PC-9 (cell line): ENCODE results near the gene PUM1. TPM values are rescaled to one million over a fixed set of nuclear protein-coding genes. Genes with fewer than 3 reads are reported as not detected.
A peak's percentile ranks its signal among the peaks of the same experiment; 100 is the strongest.
"Not testable (repeated sequence)": the region's sequence is repeated elsewhere in the genome, so short reads cannot be mapped to it uniquely, and the experiment has no call there.

Source experiments
- BruUV-seq: library from RNA; stranded (reverse); fragments of 400-500 nt; replicated peaks from 2 replicates; lab custom pipeline; 2021; lab: Mats Ljungman, UMichigan
- CTCF ChIA-PET: fragments of 300-600 bp; sonication (Branson Sonifier 250); formaldehyde crosslinking; loops from one replicate; lab custom pipeline; 2022; ENCODE audit warnings: antibody characterized with exemption; lab: Charles Lee
- POLR2A ChIA-PET: fragments of 300-600 bp; sonication (Branson Sonifier 250); formaldehyde crosslinking; loops from one replicate; lab custom pipeline; 2022; ENCODE audit warnings: antibody characterized with exemption; ENCODE audit not compliant: unreplicated experiment; lab: Charles Lee
- DNase-seq, 2 experiments: peaks; one replicate each; pipeline versions ENCODE4 v3.0.0 to v3.0.0-alpha.2; 2015 to 2022; ENCODE audit warnings: mixed read lengths in 1 of 2
- H2AFZ ChIP-seq: fragments of 200-600 bp; sonication (generic); 2 replicates; pipeline ENCODE4 v1.8.1; 2017; ENCODE audit warnings: antibody characterized with exemption
- H3F3A ChIP-seq: fragments of 200-600 bp; sonication (generic); 2 replicates; pipeline ENCODE4 v1.8.1; 2017; ENCODE audit warnings: antibody characterized with exemption, mild to moderate bottlenecking, low read depth; ENCODE audit not compliant: insufficient read depth
- H3K27ac ChIP-seq: fragments of 200-600 bp; sonication (generic); 2 replicates; pipeline ENCODE4 v1.6.1; 2016; ENCODE audit warnings: mixed run types
- H3K27me3 ChIP-seq: fragments of 200-600 bp; sonication (generic); 2 replicates; pipeline ENCODE4 v1.6.1; 2016; ENCODE audit warnings: low read depth, mixed run types; ENCODE audit not compliant: insufficient read depth
- H3K36me3 ChIP-seq: fragments of 200-600 bp; sonication (generic); 2 replicates; pipeline ENCODE4 v1.6.1; 2016; ENCODE audit warnings: low read depth, mixed run types
- H3K4me1 ChIP-seq: fragments of 200-600 bp; sonication (generic); replicated peaks from 2 replicates; pipeline ENCODE4 v1.6.1; 2016; ENCODE audit warnings: mixed run types; ENCODE audit not compliant: insufficient read depth
- H3K4me2 ChIP-seq: fragments of 200-600 bp; sonication (generic); 2 replicates; pipeline ENCODE4 v1.6.1; 2017; ENCODE audit warnings: mixed run types
- H3K4me3 ChIP-seq: fragments of 200-600 bp; sonication (generic); 2 replicates; pipeline ENCODE4 v1.6.1; 2016; ENCODE audit warnings: mixed run types
- H3K79me2 ChIP-seq: fragments of 200-600 bp; sonication (generic); 2 replicates; pipeline ENCODE4 v1.6.1; 2017; ENCODE audit warnings: low read depth, mixed run types
- H3K9me2 ChIP-seq: fragments of 200-600 bp; sonication (generic); 2 replicates; pipeline ENCODE4 v1.8.1; 2017; ENCODE audit warnings: mild to moderate bottlenecking; ENCODE audit not compliant: insufficient read depth
- H3K9me3 ChIP-seq: fragments of 200-600 bp; sonication (generic); 2 replicates; pipeline ENCODE4 v1.8.1; 2016; ENCODE audit warnings: low read depth; ENCODE audit not compliant: insufficient read depth
- H4K20me1 ChIP-seq: fragments of 200-600 bp; sonication (generic); 2 replicates; pipeline ENCODE4 v1.8.1; 2017; ENCODE audit not compliant: insufficient read depth
- CTCF ChIP-seq: fragments of 200-600 bp; sonication (generic); conservative IDR thresholded peaks from 2 replicates; pipeline ENCODE4 v1.6.1; 2017; ENCODE audit warnings: mixed run types, antibody characterized with exemption, mild to moderate bottlenecking, moderate library complexity
- EZH2 ChIP-seq: fragments of 200-600 bp; sonication (generic); IDR thresholded peaks from 2 replicates; pipeline ENCODE4 v1.8.0; 2017; ENCODE audit warnings: antibody characterized with exemption, low read depth
- intact Hi-C: fragments of 100-400 bp; cut with micrococcal nuclease; formaldehyde crosslinking; loops from one replicate; pipeline ENCODE4 v1.10.0; 2022; ENCODE audit not compliant: unreplicated experiment
- total RNA-seq: library from RNA; stranded (reverse); gene quantifications from 2 replicates; pipeline ENCODE4 v1.2.3, GENCODE V29; 2021

Gene PUM1
- total RNA-seq, 1 experiment from 2014 or later = 117 TPM

GRCh38 chr1:31099293-31100032, 33.9 kb upstream of the PUM1 start:
- Histone ChIP-seq H4K20me1 (no peaks in the 10 kb centered on the region), H3K4me3 (no peak overlapping the region), H2AFZ (no peak overlapping the region), H3K27ac (peak overlapping the region; percentile 34; the same call in 1 of the 2 replicates), H3K4me1 (peaks cover 23% of the 10 kb centered on the region), H3K9me3 (no peaks in the 10 kb centered on the region), H3K36me3 (no peaks in the 10 kb centered on the region), H3F3A (peaks cover 24% of the 10 kb centered on the region), H3K9me2 (no peaks in the 10 kb centered on the region), H3K4me2 (no peak overlapping the region), H3K79me2 (no peaks in the 10 kb centered on the region), H3K27me3 (no peaks in the 10 kb centered on the region)
- intact Hi-C loops = no loop called here
- DNase-seq = no peak
- ChIA-PET POLR2A (no interaction called here), CTCF (no interaction called here)
- no TSS peak for BruUV-seq
- TF ChIP-seq EZH2 (no peak), CTCF (no peak)

DNA sequence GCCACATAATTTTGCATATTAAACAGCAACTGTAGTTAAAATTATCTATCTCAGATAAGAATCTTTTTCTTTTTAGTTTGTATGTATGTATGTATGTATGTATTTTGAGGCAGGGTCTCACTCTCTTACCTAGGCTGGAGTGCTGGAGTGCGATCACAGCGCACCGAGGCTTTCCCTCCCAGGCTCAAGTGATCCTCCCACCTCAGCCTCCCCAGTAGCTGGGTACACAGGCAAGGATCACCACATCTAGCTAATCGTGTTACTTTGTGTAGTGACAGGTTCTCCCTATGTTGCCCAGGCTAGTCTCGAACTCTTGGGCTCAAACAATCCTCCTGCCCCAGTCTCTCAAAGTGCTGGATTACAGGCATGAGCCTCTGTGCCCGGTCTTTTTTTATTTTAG, 30.5 kb upstream of the PUM1 start:
- H3K79me2 ChIP-seq = no peaks in the 10 kb centered on the region
- no peak for DNase-seq
- intact Hi-C loops = no loop called here
- no peaks in the 10 kb centered on the region for H4K20me1 ChIP-seq
- H3K27me3 ChIP-seq = no peaks in the 10 kb centered on the region
- ChIA-PET CTCF (interaction anchor here (0.7 kb wide), 1 partner anchor 170 kb away, joined by 3 read pairs; no protein-coding TSS in a partner anchor), POLR2A (interaction anchor here (0.6 kb wide), 1 partner anchor 265 kb away, joined by 6 read pairs; no protein-coding TSS in a partner anchor)
- H3K4me3 ChIP-seq = no peak overlapping the region
- no peak overlapping the region for H3K4me2 ChIP-seq
- H3K9me3 ChIP-seq = no peaks in the 10 kb centered on the region
- no TSS peak for BruUV-seq
- H3K4me1 ChIP-seq = peaks cover 5% of the 10 kb centered on the region; the same call in 1 of the 2 replicates
- TF ChIP-seq EZH2 (no peak), CTCF (no peak)
- H3K27ac ChIP-seq = no peak overlapping the region
- H3K9me2 ChIP-seq = no peaks in the 10 kb centered on the region
- peaks cover 4% of the 10 kb centered on the region; the same call in 1 of the 2 replicates for H3F3A ChIP-seq
- no peaks in the 10 kb centered on the region for H3K36me3 ChIP-seq
- H2AFZ ChIP-seq = no peak overlapping the region

- intact Hi-C loops = no loop called here
- ChIA-PET CTCF (no interaction called here), POLR2A (no interaction called here)
- H3K27ac ChIP-seq = no peak overlapping the region
- H3K9me3 ChIP-seq = no peaks in the 10 kb centered on the region
- BruUV-seq = no TSS peak
- no peak for TF ChIP-seq CTCF
- no peaks in the 10 kb centered on the region for H3K27me3 ChIP-seq
- H3K9me2 ChIP-seq = no peaks in the 10 kb centered on the region
- H2AFZ ChIP-seq = no peak overlapping the region
- H3F3A ChIP-seq = no peaks in the 10 kb centered on the region
- H3K79me2 ChIP-seq = no peaks in the 10 kb centered on the region
- H3K4me3 ChIP-seq = no peak overlapping the region
- no peaks in the 10 kb centered on the region for H3K4me1 ChIP-seq
- no peak for DNase-seq
- H3K36me3 ChIP-seq = no peaks in the 10 kb centered on the region
- H3K4me2 ChIP-seq = no peak overlapping the region
- no peaks in the 10 kb centered on the region for H4K20me1 ChIP-seq
Measured at GRCh38 chr1:31095298-31095981, 29.9 kb upstream of the PUM1 start.

GRCh38 chr1:31088081-31088480, 22.6 kb upstream of the PUM1 start:
- DNase-seq, H2AFZ ChIP-seq, H3K36me3 ChIP-seq, intact Hi-C loops, H3K27ac ChIP-seq, H3K79me2 ChIP-seq, H3K4me1 ChIP-seq, H4K20me1 ChIP-seq, CTCF ChIA-PET, POLR2A ChIA-PET, H3K9me2 ChIP-seq, BruUV-seq, H3F3A ChIP-seq, H3K4me3 ChIP-seq, H3K9me3 ChIP-seq, H3K4me2 ChIP-seq, H3K27me3 ChIP-seq: not testable (repeated sequence)
